LoVo (cell line): ENCODE results near the gene AUTS2.

Source experiments
- DNase-seq: peaks from one replicate; pipeline ENCODE4 v3.0.0-alpha.2; 2016; ENCODE audit warnings: low spot score

AUTS2 gene

GRCh38 chr7:70384024-70384423 is 785.7 kb downstream of the AUTS2 start:
- no peak for DNase-seq

GRCh38 chr7:70384891-70385290 is 786.6 kb downstream of the AUTS2 start:
- DNase-seq, result no peak

- DNase-seq, result no peak
Observed at GRCh38 chr7:70387217-70387616, 788.9 kb downstream of the AUTS2 start.

GRCh38 chr7:70389531-70390151 is 791.4 kb downstream of the AUTS2 start:
- DNase-seq, result no peak

GRCh38 chr7:70390251-70390650 is 792.0 kb downstream of the AUTS2 start:
- DNase-seq, result no peak

- no peak for DNase-seq
Observed at GRCh38 chr7:70392256-70392876, 794.1 kb downstream of the AUTS2 start.

- no peak for DNase-seq
Observed at GRCh38 chr7:70392877-70393435, 794.7 kb downstream of the AUTS2 start.

GRCh38 chr7:70393956-70394355 is 795.7 kb downstream of the AUTS2 start:
- no peak for DNase-seq

GRCh38 chr7:70400829-70401380 is 802.6 kb downstream of the AUTS2 start:
- no peak for DNase-seq

- DNase-seq, result no peak
Observed at GRCh38 chr7:70402069-70402468, 803.8 kb downstream of the AUTS2 start.

- no peak for DNase-seq
Observed at GRCh38 chr7:70405241-70405640, 807.0 kb downstream of the AUTS2 start.

- no peak for DNase-seq
Observed at GRCh38 chr7:70406186-70406949, 808.1 kb downstream of the AUTS2 start.

GRCh38 chr7:70406950-70407209 is 808.6 kb downstream of the AUTS2 start:
- no peak for DNase-seq

- DNase-seq, result no peak
Observed at GRCh38 chr7:70408477-70408876, 810.2 kb downstream of the AUTS2 start.

GRCh38 chr7:70408891-70409290 is 810.6 kb downstream of the AUTS2 start:
- no peak for DNase-seq

GRCh38 chr7:70410134-70410750 is 812.0 kb downstream of the AUTS2 start:
- no peak for DNase-seq

GRCh38 chr7:70414368-70414767 is 816.1 kb downstream of the AUTS2 start:
- no peak for DNase-seq

- no peak for DNase-seq
Observed at GRCh38 chr7:70415179-70415972, 817.1 kb downstream of the AUTS2 start.

- no peak for DNase-seq
Observed at GRCh38 chr7:70416347-70416985, 818.2 kb downstream of the AUTS2 start.

GRCh38 chr7:70416986-70417655 is 818.8 kb downstream of the AUTS2 start:
- no peak for DNase-seq
